NCI-H1105 (cell line): ENCODE measurements around the gene PTRH1.
"Not testable (repeated sequence)": the region's sequence is repeated elsewhere in the genome, so short reads cannot be mapped to it uniquely, and the experiment has no call there.

Experiments used
- DNase-seq: peaks from one replicate; lab custom pipeline; 2025; lab: John Stamatoyannopoulos, UW

PTRH1 gene, protein sequence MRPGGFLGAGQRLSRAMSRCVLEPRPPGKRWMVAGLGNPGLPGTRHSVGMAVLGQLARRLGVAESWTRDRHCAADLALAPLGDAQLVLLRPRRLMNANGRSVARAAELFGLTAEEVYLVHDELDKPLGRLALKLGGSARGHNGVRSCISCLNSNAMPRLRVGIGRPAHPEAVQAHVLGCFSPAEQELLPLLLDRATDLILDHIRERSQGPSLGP

GRCh38 chr9:127715470-127716337 lies at the start of gene PTRH1, which contains the start of gene TTC16:
TSS of gene PTRH1 (minus strand) at chr9:127715663. CDS start at chr9:127715639, 24 bp downstream.
TSS of gene TTC16 (plus strand) at chr9:127716079. CDS start at chr9:127716146, 67 bp downstream.
- peak; percentile 84 for DNase-seq

GRCh38 chr9:127763918-127764384 lies 48.5 kb upstream of the PTRH1 start:
- no peak for DNase-seq

DNA sequence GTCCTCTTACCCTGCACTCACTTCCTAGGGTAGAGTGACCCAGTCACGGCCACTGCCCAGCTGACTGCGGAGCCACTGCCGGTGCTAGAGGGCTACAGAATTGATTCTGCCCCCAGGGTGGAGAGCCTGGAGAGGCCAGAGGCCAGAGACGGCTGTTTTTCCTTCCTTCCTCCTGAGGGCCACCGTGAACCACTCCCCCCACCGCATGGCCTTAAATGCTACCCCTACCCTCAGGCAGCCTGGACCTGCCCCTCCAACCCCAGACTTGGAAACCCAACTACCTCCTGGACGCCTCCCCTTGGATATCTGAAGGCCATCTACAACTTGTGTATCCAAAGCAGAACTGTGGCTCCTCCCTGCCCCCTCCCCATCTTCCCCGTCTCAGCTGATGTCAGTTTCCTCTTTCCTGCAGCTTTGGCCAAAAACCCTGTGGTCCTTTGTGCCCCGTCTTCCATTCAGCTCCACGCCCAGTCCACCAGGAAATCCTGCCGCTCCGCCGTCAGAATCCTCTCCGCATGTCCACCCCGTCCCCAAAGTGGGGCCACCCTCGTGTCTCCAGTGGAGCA lies 46.7 kb upstream of the PTRH1 start:
- DNase-seq = no peak

DNA sequence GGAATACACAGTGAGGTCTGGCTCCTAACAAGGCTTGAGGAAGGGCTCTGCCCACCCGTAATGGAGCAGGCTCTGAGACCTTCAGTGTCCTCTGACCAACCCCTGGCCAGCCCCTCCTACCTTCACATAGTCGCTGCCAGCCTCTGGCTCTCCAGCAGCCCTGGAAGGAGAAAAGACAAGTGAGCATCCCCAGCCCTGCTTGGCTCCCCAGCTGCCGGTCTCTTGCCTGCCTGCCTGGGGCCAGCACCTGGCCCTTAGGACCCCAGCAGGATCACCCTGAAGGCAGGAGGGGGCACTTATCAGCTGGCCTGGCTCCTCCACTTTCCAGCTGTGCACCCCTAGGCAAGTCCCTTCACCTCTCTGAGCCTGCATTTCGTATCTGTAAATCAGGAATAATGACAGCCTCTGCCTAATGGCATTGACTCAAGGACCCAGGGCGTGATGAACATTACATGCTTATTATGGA lies 46.1 kb upstream of the PTRH1 start:
- DNase-seq = no peak

DNA sequence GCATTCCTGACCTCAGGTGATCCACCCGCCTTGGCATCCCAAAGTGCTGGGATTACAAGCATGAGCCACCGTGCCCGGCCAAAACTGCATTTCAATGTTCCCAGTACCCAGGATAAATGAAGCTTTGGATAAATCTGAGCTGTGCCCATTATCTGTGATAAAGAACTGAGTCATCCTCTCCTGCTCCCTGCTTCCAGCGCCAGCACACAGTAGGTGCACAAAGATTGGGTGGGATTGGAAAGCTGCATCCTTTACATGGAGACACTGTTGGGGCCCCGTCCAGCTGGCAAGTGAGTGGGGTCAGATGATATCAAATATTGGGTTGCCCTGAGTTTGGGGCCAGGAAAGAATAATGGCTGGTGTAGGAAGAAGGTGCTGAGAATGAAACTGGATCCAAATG lies 45.6 kb upstream of the PTRH1 start:
- DNase-seq = no peak

DNA sequence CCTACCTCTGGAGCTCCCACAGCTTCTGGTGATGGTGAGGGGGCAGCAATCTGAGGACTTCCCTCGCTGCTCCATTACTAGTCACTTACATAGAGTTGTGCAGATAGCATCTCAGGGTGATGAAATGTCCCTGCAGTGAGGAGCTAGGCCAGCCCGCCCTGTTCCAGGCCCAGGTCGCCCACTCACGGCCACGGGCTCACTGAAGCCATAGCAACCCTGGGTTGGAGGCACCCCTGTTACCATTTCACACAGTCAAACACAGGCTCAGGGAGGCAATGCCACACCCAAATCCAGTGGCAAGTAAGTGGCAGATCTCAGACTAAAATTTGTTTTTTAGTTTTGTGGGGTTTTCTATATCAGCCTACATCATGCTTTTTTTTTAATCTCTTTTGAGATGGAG lies 43.4 kb upstream of the PTRH1 start:
- DNase-seq = no peak

DNA sequence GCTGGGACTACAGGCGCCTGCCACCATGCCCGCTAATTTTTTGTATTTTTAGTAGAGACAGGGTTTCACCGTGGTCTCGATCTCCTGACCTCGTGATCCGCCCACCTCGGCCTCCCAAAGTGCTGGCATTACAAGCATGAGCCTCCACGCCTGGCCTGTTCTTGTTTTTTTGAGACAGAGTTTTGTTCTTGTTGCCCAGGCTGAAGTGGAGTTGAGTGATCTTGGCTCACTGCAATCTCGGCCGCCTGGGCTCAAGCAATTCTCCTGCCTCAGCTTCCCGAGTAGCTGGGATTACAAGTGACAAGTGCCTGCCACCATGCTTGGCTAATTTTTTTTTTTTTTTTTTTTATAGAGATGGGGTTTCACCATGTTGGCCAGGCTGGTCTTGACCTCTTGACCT lies 41.3 kb upstream of the PTRH1 start:
- DNase-seq = not testable (repeated sequence)

DNA sequence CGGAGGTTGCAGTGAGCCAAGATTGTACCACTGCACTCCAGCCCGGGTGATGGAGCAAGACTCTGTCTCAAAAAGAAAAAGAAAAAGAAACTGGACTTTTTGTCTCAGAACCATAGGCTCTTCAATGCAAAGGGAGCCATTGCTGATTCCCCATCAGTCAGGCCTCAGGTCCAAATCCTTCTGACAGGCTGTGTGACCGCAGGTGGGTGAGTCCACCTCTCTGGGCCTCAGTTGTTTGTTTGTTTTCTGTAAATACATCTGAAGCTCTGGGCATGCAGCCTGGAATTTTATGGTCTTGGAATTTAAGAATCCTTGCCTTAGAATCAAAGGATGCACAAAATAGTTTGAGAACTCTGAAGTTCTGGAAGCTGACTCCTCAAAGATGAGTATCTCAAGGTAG lies 40.8 kb upstream of the PTRH1 start:
- no peak for DNase-seq

DNA sequence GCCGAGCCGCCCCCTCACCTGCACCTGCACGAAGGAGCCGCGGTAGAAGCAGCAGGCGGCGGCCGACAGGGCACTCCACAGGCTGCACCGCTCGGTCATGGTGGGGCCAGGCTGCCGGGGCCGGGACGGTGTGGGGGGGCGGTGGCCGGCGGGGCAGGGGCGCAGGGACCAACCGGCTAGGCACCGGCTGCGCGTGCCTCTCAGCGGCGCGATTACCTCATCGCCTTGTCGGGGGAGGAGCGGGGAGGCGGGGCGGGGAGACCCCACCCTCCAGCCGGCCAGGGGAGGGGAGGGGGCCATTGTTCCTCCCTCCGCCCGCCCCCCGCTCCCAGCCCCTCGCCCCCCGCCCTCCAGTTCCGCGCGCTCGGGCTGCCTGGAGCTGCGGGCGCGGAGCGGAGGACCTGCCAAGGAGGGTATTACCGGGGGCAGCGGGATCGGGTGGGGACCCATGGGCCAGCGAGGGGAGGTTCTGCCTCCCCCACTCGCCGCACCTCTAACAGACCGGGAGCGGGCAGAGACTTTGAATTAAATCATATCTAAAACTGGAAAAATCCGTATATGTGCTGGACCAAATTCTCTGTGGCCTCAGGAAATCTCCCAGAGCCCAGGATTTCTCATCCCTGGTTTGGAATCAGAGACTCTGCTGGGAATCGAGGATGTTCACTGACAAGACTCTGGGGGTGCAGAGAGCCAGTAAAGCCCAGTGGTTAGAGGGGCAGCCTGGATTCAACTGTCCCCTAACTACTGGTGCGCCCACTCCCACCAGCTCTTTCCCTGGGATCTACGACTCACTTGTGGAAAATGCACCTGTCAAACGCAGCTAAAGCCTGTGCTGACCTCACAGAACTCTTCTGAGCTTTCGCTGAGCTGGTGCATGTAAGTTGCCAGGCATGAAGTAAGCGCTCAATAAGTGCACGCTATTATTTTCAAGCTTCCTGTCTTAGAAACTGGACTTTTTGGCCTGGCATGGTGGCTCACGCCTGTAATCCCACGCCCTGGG lies 39.9 kb upstream of the PTRH1 start:
- DNase-seq = peak; percentile 7

- peak; percentile 17 for DNase-seq
These were observed 38.9 kb upstream of the PTRH1 start for GRCh38 chr9:127754099-127755060.

DNA sequence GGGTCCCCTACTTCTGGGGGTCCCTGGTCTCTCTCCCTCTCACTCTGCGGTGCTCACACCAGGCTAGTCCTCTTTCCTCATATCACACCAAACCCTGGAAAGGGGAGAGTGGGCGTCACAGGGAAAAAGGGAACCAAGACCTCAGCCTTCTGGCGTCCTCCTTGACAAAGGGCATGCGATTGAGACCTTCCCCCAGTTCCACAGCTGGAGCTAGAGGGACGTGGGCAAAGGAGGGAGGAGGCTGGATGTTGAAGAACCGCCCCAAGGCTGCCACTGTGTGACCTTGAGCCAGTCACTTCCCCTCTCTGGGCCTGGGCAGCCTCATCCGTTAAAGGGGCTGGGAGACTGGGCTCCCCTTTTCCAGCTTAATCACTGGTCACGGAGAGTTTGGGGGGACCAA lies 38.2 kb upstream of the PTRH1 start:
- no peak for DNase-seq

DNA sequence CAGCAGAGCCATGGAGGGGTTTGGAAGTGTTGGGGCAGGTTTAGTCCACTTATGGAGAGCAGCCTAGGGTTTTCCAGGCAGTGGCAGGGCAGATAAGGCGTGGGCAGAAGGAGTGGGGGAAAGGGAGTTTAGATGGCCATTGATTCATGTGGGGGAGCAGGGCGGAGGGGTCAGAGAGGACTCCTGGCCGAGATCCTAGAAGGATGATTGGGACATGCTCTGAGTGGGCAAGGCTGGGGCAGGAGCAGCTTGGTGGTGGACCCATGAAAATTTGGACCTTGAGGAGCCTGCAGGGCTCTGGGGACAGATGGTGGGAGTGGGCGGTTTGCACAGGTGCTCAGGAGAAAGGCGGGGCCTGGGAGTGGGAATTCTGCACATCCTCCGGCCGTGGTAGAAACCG lies 37.7 kb upstream of the PTRH1 start:
- DNase-seq = no peak

- no peak for DNase-seq
These were observed 36.0 kb upstream of the PTRH1 start for GRCh38 chr9:127751269-127752054.

DNA sequence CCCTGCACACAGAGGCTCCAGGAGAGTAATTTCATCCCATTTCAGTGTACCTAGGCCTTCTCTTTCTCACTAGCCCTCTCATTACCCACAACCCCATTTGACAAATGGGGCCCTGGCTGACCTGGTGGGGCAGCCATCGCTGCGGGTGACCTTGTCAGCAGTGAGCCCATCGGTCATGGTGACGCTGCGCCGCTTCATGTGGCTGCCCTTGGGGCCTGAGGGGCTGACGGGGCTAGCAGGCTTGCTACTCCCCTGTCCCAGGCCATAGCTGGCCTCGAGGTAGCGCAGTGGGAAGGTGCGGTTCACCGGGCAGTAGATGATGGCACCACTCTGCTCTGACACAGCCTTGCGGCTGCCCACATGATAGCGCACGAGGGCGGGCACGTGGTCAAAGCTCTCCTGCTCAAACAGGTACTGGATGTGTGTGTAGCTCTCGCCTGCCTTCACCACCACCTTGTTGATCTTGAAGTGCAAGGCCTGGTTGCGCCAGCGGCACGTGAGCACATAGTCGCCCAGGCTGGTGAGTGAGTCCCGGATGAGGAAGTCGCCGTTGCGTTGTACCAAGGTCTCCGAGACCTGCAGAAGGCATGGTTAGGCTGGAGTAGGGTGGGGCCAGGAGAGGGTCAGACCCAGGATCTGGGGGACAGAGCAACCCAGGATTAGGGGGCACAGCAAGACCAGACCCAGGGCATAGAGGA lies 33.8 kb upstream of the PTRH1 start:
- no peak for DNase-seq

DNA sequence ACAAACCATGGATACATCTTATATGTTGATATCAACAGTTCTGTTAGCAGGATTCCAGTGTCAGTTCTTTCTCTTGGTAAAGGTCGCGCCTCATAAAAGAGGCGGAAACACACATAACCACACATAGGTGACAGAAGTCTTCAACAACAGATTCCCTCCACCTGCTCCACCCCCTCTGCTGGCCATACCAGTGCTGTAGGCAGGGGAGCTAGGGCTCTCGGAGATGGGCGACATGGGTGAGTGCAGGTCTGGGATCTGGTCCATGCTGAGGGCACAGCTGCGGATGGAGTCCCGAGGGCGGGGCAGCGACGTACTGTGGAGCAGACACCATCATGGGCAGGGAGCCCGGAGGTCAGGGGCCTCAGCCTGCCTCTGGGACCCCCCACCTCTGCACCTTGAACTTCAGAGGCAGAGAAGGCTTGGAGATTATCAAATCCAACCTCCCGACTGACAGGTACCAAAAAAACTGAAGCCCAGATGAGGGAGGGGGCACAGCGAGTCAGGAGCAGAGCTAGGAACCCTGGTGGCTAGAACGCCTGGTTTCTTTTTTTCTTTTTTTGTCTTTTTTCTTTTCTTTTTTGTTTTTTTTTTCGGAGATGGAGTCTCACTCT lies 31.6 kb upstream of the PTRH1 start:
- DNase-seq = no peak

GRCh38 chr9:127744398-127745110 lies 29.1 kb upstream of the PTRH1 start:
- no peak for DNase-seq

DNA sequence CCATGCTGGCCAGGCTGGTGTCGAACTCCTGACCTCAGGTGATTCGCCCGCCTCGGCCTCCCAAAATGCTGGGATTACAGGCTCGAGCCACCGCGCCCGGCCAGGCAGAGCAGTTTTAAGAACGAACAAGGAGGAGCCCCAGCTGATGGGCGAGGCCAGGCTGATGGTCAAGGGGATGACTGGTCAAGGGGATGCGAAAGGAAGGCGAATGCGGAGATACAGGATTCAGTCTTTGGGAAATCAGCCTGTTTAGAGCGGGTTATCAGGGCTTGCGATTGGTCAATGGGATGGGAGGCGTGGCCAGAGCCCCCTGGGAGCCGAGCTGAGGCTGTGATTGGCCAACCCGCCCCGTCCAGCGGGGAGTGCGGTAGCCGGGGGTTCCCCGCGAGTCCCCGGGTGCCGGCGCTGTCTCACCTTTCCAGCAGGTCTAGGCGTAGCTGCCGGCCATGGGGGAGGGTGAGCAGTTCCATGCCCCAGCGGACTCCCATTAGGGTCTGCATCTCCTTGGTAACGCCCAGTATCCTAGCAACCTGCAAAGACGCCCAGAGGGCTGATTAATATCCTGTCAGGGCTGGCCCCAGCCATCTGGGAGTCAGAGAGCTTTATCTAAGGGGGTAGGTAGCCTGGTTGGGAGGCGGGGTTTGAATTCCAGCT lies 27.1 kb upstream of the PTRH1 start:
- peak; percentile 70 for DNase-seq
